Transverse colon (tissue), 4 donors: ENCODE data around the gene ARHGAP18. TPM values are rescaled to one million over a fixed set of nuclear protein-coding genes. Genes with fewer than 3 reads are reported as not detected.

Experiments
- DNase-seq: peaks from one replicate; pipeline ENCODE4 v3.0.0-alpha.2; 2019
- H3K27ac ChIP-seq, 4 donors: fragments of 200-600 bp; sonication (generic); 2 replicates each; pipeline ENCODE4 v1.5.1; 2016 to 2018; ENCODE audit warnings: inconsistent platforms in 4 of 4
- H3K27me3 ChIP-seq: fragments of 200-600 bp; sonication (generic); 2 replicates; pipeline ENCODE4 v1.5.1; 2017; ENCODE audit warnings: inconsistent platforms
- H3K36me3 ChIP-seq, 4 donors: fragments of 200-600 bp; sonication (generic); 2 replicates each; pipeline ENCODE4 v1.5.1; 2017 to 2019; ENCODE audit warnings: inconsistent platforms in 4 of 4
- H3K4me1 ChIP-seq, 4 donors: fragments of 200-600 bp; sonication (generic); 2 replicates each; pipeline ENCODE4 v1.5.1; 2017 to 2020; ENCODE audit warnings: inconsistent platforms in 4 of 4
- H3K4me3 ChIP-seq, 4 donors: fragments of 200-600 bp; sonication (generic); 1 replicate in 1 of 4; 2 replicates in 3 of 4; pipeline versions ENCODE4 v1.5.1 to v1.6.1; 2017 to 2019; ENCODE audit warnings: inconsistent platforms in 4 of 4
- H3K9me3 ChIP-seq, 2 donors: fragments of 200-600 bp; sonication (generic); 2 replicates each; pipeline ENCODE4 v1.5.1; 2017 to 2019; ENCODE audit warnings: inconsistent platforms in 2 of 2
- EP300 ChIP-seq: sonication (generic); formaldehyde crosslinking; IDR thresholded peaks from one replicate; pipeline ENCODE4 v1.6.1; 2017; ENCODE audit warnings: antibody characterized with exemption, low read depth
- POLR2A ChIP-seq: fragments of 450-650 bp; IDR thresholded peaks from one replicate; pipeline ENCODE4 v1.6.1; 2016; ENCODE audit warnings: antibody characterized with exemption, mild to moderate bottlenecking, moderate library complexity
- POLR2AphosphoS5 ChIP-seq, 3 donors: sonication (generic); formaldehyde crosslinking; IDR thresholded peaks; one replicate each; pipeline ENCODE4 v1.6.1; 2016; ENCODE audit warnings: antibody characterized with exemption in 3 of 3
- WGBS, 2 donors: methylation state at CpG; one replicate each; pipeline ENCODE4 v1.1.5; 2018; ENCODE audit warnings: low coverage in 1 of 2; 5-methylcytosine and 5-hydroxymethylcytosine counted together
- in situ Hi-C, 4 donors: fragments of 200-750 bp; cut with MboI; loops; one replicate each; pipeline versions ENCODE4 v1.15.0 to v1.15.1; 2017; ENCODE audit warnings: low sequenced_read_pairs in 3 of 4, low pct_ligation_motif_present in 1 of 4, low pct_unique_long_range_greater_than_20kb in 1 of 4
- intact Hi-C: fragments of 100-400 bp; cut with DNase I; formaldehyde crosslinking; loops from one replicate; pipeline ENCODE4 v1.15.1; 2023; ENCODE audit warnings: low total_unique reads
- total RNA-seq, 4 donors: library from RNA; depleted of rRNA; stranded (reverse); fragments of >200 nt; gene quantifications; one replicate each; pipeline ENCODE4 v1.1.0, GENCODE V29; 2016
- TF ChIP-seq, protein P1 (sequence below), 5 experiments: fragments of 200-600 bp in 3 of 5; fragments of 450-650 bp in 2 of 5; sonication (generic) in 3 of 5; IDR thresholded peaks; 1 replicate in 2 of 5; 2 replicates in 3 of 5; pipeline ENCODE4 v1.5.1; 2016 to 2017; ENCODE audit warnings: antibody characterized with exemption in 5 of 5, inconsistent platforms in 3 of 5, mild to moderate bottlenecking in 2 of 5, moderate library complexity in 1 of 5

Gene ARHGAP18
- total RNA-seq, 4 donors from 2014 or later: 5.2 to 21.8 (median 13.0) TPM

- intact Hi-C loops: loop anchor here (5.0 to 10.0 kb wide), 2 partner anchors 142 to 410 kb away; partner anchors contain the start of gene L3MBTL3
- TF ChIP-seq, protein P1, sequence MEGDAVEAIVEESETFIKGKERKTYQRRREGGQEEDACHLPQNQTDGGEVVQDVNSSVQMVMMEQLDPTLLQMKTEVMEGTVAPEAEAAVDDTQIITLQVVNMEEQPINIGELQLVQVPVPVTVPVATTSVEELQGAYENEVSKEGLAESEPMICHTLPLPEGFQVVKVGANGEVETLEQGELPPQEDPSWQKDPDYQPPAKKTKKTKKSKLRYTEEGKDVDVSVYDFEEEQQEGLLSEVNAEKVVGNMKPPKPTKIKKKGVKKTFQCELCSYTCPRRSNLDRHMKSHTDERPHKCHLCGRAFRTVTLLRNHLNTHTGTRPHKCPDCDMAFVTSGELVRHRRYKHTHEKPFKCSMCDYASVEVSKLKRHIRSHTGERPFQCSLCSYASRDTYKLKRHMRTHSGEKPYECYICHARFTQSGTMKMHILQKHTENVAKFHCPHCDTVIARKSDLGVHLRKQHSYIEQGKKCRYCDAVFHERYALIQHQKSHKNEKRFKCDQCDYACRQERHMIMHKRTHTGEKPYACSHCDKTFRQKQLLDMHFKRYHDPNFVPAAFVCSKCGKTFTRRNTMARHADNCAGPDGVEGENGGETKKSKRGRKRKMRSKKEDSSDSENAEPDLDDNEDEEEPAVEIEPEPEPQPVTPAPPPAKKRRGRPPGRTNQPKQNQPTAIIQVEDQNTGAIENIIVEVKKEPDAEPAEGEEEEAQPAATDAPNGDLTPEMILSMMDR (IDR thresholded peaks at IDR 0.05): no peak
- TF ChIP-seq EP300: no peak
- Histone ChIP-seq H3K9me3 (no peaks in the 10 kb centered on the region), H3K27me3 (no peaks in the 10 kb centered on the region), H3K27ac (no peak overlapping the region), H3K36me3 (peaks cover 0 to 4% (median 0%) of the 10 kb centered on the region in 4 donors), H3K4me3 (no peak overlapping the region), H3K4me1 (peaks cover 0 to 7% (median 2%) of the 10 kb centered on the region in 4 donors)
- 30 to 44% methylated on average over 1 of the region's 1 CpG for WGBS, 2 donors
- in situ Hi-C loops: loop anchor here in 2 of 4 donors (25.0 kb wide), 2 partner anchors 132 to 407 kb away; partner anchors contain the start of gene L3MBTL3 (in 1 of the 2)
- no peak for DNase-seq
These were observed 104.9 kb downstream of the ARHGAP18 start for GRCh38 chr6:129605095-129605494.

DNA sequence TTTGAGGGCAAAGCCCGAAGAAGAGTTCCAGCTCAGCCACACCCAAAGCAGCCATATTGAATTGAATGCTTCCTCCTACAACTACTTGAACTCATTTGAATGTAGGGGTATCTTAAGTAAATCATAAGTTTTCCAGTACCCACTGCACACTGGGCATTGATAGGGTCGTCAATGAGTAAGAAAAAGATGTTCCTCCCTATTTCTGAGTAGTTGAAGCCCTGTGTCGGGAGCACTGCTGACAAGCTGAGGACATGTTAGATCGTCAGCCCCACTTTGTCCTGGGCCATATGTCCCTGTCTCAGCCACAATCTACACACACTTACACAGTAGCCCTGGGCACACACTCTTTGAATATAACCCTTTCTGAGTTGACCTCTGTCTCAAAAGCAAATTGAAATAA lies 105.7 kb downstream of the ARHGAP18 start:
- H3K9me3 ChIP-seq: no peaks in the 10 kb centered on the region
- peak overlapping the region in 1 of 4 donors; percentile 8 for H3K27ac ChIP-seq
- H3K4me3 ChIP-seq: no peak overlapping the region
- no peak for DNase-seq
- peaks cover 0 to 7% (median 2%) of the 10 kb centered on the region in 4 donors for H3K4me1 ChIP-seq
- H3K27me3 ChIP-seq: no peaks in the 10 kb centered on the region
- H3K36me3 ChIP-seq: peaks cover 0 to 4% (median 0%) of the 10 kb centered on the region in 4 donors
- 88 to 94% methylated on average over 1 to 4 of the region's 4 CpGs for whole genome bisulfite sequencing, 2 donors
- TF ChIP-seq EP300 (no peak), POLR2AphosphoS5 (IDR thresholded peaks at IDR 0.05) (no peak), POLR2A (no peak)
- TF ChIP-seq, protein P1 (IDR thresholded peaks at IDR 0.05): no peak
- in situ Hi-C loops: loop anchor here in 2 of 4 donors (25.0 kb wide), 2 partner anchors 133 to 408 kb away; partner anchors contain the start of gene L3MBTL3 (in 1 of the 2)
- intact Hi-C loops: loop anchor here (10.0 kb wide), 1 partner anchor 410 kb away; the partner anchor contains the start of gene L3MBTL3

DNA sequence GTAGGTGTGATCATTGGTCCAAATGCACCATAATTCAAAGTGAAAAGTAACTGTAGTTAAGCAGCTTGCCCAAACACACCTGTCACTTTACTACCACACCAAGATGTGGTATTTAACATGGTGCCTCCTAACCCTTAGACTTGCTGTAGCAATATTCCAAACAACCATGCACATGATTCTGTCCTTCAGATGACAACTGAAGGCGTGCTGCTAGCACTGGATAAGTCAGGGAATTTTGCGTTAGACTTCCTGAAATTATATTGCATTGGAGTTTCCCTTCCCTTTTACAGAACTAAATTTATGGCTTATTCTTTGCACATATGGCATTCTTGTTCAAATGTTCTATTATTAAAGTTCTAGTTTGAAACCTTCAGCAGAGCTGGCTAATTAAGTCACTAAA lies 106.2 kb downstream of the ARHGAP18 start:
- WGBS, 2 donors: 72 to 74% methylated on average over 2 of the region's 2 CpGs
- Histone ChIP-seq H3K4me3 (no peak overlapping the region), H3K9me3 (no peaks in the 10 kb centered on the region), H3K27ac (no peak overlapping the region), H3K36me3 (peaks cover 0 to 4% (median 0%) of the 10 kb centered on the region in 4 donors), H3K27me3 (no peaks in the 10 kb centered on the region), H3K4me1 (peaks cover 0 to 7% (median 2%) of the 10 kb centered on the region in 4 donors)
- DNase-seq: no peak
- intact Hi-C loops (loop anchor here (10.0 kb wide), 1 partner anchor 411 kb away; the partner anchor contains the start of gene L3MBTL3), in situ Hi-C loops (loop anchor here in 2 of 4 donors (25.0 kb wide), 2 partner anchors 134 to 409 kb away; partner anchors contain the start of gene L3MBTL3 (in 1 of the 2))
- TF ChIP-seq POLR2AphosphoS5 (IDR thresholded peaks at IDR 0.05) (no peak), POLR2A (no peak), EP300 (no peak)
- TF ChIP-seq, protein P1 (IDR thresholded peaks at IDR 0.05): no peak

GRCh38 chr6:129601323-129601722 lies 108.7 kb downstream of the ARHGAP18 start:
- in situ Hi-C loops: loop anchor here in 2 of 4 donors (25.0 kb wide), 2 partner anchors 136 to 411 kb away; partner anchors contain the start of gene L3MBTL3 (in 1 of the 2)
- no peak overlapping the region for H3K27ac ChIP-seq
- TF ChIP-seq POLR2A (no peak), POLR2AphosphoS5 (IDR thresholded peaks at IDR 0.05) (no peak), EP300 (no peak)
- TF ChIP-seq, protein P1 (IDR thresholded peaks at IDR 0.05): no peak
- H3K4me1 ChIP-seq: peaks cover 0 to 3% (median 0%) of the 10 kb centered on the region in 4 donors
- no peaks in the 10 kb centered on the region for H3K9me3 ChIP-seq
- DNase-seq: no peak
- 75 to 98% methylated on average over 2 to 3 of the region's 3 CpGs for WGBS, 2 donors
- H3K4me3 ChIP-seq: no peak overlapping the region
- H3K36me3 ChIP-seq: peaks cover 0 to 4% (median 0%) of the 10 kb centered on the region in 4 donors
- H3K27me3 ChIP-seq: no peaks in the 10 kb centered on the region
- intact Hi-C loops: loop anchor here (10.0 kb wide), 1 partner anchor 413 kb away; the partner anchor contains the start of gene L3MBTL3
